CD1c-positive myeloid dendritic cell (primary cell): ENCODE measurements around the gene GPC5.
"Not testable (repeated sequence)": the region's sequence is repeated elsewhere in the genome, so short reads cannot be mapped to it uniquely, and the experiment has no call there.

ENCODE experiments used
- DNase-seq: peaks from one replicate; pipeline ENCODE4 v3.0.0-alpha.2; 2016; ENCODE audit errors: extremely low spot score

GPC5 gene

GRCh38 chr13:91868351-91868750 lies 469.9 kb downstream of the GPC5 start:
- no peak for DNase-seq

- DNase-seq = no peak
These were observed 480.1 kb downstream of the GPC5 start for GRCh38 chr13:91878491-91878890.

GRCh38 chr13:91879360-91879759 lies 480.9 kb downstream of the GPC5 start:
- DNase-seq = no peak

DNA sequence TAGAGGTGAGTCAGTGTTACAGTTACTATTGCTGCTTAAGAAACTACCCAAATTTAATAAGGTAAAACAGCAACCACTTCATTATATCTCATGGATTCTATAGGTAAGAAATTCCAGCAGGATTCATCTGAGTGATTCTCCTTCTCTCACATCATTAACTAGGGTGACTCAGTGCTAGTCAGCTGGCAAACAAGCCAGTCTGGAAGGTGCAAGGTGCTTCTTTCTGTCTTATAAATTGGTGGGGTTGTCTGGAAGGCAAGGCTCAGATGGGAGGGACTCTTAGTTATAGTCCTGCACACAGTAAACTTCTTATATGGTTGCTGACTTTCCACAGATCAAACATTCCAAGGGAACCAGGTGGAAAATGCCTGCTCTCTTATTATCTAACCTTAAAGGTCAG lies 484.5 kb downstream of the GPC5 start:
- DNase-seq = no peak

- no peak for DNase-seq
These were observed 491.2 kb downstream of the GPC5 start for GRCh38 chr13:91889641-91890040.

- no peak for DNase-seq
These were observed 492.7 kb downstream of the GPC5 start for GRCh38 chr13:91891141-91891540.

- no peak for DNase-seq
These were observed 494.6 kb downstream of the GPC5 start for GRCh38 chr13:91893040-91893439.

- no peak for DNase-seq
These were observed 495.9 kb downstream of the GPC5 start for GRCh38 chr13:91894316-91894715.

DNA sequence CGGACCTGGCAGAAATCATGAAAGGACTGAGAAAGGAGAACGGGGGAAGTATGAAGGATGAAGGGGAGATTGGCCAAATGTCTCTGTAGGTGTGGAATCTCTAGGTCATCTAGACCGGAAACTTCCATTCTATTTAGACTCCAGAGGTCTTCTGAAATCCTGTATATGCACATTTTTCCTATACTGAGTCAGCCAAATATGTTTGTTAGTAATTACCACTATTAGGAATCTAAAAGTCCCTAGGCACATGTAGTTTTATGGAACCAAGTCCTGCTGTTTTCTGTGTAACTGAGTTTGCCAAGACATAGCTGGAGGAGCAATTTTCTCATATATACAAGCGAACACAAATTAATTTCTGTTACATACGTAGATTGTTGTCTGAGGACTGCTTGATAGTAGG lies 498.1 kb downstream of the GPC5 start:
- DNase-seq = no peak

DNA sequence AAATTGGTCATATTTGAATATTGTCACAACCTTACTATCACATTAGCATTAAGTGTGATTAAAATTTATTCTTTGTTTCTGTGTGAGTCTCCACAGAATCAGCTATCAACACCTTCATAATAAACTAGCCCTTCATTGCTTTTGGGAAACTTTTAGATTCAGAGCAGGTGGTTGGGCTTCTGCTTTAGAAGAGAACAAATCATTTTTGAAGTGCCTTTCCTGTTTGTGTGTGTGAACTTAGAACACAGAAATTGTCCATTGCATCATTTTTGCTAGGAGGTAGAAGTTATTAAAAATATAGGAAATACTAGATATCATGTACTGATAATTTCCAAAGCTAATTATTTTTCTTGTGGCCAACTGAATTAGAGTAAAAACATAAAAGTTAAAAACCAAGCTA lies 500.6 kb downstream of the GPC5 start:
- not testable (repeated sequence) for DNase-seq

DNA sequence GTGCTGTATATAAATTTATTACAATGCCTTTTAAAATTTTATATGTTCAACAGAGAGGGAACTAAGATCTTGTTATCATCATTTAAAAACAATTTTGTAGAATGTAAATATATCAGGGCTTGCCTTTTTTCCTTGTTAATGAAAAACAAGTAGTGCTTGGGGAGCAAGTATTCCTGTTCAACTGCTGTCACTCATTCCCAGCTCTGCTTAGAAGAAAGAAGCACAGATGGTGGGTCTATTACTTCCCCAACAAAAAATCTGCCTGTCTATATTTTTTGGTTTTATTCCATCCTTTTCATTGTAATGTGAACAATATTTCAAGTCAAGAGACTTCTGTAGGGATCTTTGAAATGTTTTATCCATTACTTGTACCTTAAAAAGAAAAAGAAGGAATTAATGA lies 503.9 kb downstream of the GPC5 start:
- DNase-seq = no peak

DNA sequence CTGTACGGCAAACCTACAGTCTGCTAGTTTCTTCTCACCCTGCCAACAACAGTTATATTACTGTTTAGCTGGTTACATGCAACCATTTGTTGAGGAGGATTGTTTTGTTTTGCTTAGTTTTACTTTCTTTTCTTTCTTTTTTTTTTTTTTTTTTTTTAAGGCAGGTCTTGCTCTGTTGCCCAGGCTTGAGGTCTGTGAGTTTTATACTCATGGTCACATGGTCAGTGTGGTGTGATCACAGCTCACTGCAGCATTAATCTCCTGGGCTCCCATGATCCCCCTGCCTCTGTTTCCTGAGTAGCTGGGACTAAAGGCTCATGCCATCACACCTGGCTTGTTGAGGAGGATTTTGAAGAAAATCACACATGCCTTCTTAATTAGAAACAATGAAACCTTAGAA lies 505.6 kb downstream of the GPC5 start:
- DNase-seq = no peak

DNA sequence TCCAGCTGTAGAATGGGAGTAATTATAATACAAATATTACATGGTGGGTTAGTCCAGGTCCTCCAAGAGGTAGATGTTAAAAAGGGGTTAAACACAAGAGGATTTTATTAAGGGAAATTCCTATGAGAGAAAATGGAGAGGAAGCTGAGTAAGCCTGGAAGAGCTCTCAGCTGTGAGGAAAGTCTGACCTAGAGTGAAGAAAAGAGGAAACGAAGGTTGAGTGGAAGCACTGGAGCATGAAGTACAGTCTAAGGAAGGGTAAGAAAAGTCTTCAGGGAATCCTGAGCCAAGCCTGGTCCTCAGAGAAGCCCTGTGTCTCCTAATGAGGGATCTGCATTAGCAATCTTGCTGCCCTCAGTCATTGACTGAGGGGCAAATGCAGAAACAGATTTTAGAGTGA lies 506.2 kb downstream of the GPC5 start:
- DNase-seq = no peak

- no peak for DNase-seq
These were observed 509.0 kb downstream of the GPC5 start for GRCh38 chr13:91907398-91907797.

GRCh38 chr13:91909617-91910016 lies 511.2 kb downstream of the GPC5 start:
- DNase-seq = no peak

DNA sequence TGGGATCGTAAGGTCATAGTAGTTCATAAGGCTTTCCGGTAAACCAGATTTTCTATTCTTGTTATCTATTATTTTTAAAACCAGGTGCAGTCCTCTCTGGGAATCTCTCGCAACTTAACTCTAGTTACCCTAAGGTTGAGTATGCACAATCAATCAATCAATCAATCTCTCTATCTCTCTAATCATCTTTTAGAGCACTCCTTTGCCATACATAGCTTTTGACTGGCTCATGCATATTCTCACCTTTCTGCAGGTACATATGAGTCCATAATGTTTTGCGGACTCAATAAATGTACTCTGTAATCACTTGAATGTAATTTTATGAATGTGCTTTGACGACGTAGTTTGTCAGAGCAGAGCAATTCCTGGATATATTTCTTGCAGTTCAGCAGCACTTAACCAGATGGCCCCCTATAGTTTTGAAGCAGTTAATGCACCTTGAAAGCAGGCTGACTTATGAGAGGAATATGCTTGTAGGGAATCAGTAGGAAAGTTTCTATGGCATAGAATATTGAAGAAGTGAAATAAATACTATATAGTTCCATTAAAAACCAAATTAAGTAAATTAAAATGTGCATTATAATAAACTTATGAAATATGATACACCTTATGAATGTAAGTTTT lies 524.7 kb downstream of the GPC5 start:
- DNase-seq = no peak

- DNase-seq = no peak
These were observed 532.3 kb downstream of the GPC5 start for GRCh38 chr13:91930687-91931086.

- DNase-seq = no peak
These were observed 535.9 kb downstream of the GPC5 start for GRCh38 chr13:91934354-91934753.

DNA sequence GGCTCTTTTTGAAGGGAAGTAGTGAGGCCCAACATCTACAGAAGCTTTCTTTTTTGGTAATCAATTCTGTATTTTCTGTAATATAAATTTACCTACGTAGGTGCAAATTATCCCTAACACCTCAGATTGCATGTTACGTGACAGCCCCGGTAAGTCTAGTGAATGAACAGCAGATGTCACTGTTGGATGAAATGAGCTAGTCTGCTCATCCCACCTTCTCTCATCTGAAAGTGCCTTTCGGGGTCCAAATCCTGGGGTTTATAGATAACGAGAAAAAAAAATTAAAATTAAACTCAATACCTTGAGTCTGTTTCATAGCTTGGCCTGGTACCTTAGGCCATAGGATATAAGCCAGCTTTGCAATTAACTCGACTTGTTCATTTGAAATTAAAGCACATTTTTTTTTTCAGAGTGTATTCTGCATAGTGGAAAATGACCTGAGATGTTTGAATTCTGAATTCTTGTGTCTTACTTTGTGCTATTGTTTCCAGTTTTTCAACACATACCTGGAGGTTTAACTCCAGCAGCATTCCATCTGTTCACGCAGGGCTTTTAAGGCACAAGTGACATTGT lies 548.2 kb downstream of the GPC5 start:
- no peak for DNase-seq

GRCh38 chr13:91948736-91949135 lies 550.3 kb downstream of the GPC5 start:
- no peak for DNase-seq

DNA sequence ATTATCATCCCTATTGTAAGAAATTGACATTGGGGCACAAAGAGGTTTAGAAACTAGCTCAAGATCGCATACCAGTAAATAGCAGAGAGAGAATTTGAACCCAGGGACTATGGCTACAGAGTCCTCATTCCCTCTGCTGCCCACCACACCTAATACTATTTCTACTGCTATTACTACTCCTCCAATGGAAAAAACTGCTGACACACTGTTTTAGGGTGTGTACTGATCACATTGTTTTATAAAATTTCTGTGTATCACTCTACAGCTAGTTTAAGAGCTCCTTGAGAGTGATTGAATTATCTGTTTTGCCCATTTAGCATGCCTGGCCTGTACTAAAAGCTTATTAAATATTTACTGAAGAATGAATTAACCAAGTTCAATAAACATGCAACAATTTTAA lies 552.4 kb downstream of the GPC5 start:
- DNase-seq = no peak

DNA sequence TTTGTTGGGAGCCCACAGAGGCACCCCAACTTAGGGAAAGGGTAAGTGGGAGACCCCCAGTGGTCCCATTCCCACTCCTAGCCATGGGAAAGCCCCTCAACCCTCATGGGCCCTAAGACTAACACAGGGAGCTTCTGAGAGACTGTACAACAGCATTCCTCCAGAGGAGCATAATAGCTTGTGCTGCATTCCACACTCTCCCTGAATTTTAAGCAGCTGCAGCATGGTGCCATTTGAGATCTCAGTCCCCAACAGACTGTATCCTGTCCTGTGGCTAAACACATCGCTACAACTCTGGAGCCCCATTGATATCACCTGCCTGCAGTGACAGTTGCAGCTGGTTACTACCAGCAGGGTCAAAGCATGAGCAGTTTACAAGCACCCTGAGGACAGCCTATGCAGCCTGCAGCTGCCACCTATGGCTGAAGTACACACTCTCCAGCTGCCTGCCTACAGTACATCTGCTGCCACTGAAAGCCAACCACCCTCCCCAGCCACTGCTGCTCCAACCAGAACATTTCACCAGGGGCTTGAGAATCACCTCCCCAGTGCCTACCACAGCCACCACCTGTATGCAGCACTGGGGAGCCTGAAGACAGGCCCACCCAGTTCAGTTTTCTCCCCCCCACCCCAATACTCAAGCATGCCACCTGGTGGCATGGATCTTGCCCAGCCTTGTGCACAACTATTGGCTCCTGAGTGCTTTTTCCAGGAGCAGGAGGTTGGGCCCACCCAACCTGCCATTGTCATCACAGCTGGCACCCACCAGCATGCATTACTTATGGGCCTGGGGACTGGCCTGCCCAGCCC lies 557.3 kb downstream of the GPC5 start:
- DNase-seq = no peak

DNA sequence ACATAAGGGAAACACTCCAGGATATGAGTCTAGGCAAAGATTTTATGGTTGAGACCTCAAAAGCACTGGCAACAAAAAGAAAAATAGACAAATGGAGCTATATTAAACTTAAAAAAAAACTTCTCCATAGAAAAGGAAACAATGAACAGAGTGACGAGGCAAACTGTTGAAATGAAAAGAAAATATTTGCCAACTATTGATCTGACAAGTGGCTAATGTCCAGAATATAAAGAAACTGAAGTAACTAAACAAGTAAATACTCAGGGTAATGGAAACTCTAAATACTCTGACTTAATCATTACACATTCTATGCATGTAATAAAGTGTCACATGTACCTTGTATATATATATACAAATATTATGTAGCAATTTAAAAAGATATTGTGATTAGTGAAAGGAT lies 562.5 kb downstream of the GPC5 start:
- DNase-seq = no peak
